ENCODE results near the gene MCOLN1. TPM values are rescaled to one million over a fixed set of nuclear protein-coding genes. Genes with fewer than 3 reads are reported as not detected.
A peak's percentile ranks its signal among the peaks of the same experiment; 100 is the strongest.

Gene MCOLN1
- total and polyA plus RNA-seq, 2 of the 8 experiments (the other 6 are each of a cell fraction or from before 2014, with no cell fraction given): 19.1 to 40.0 TPM

DNA sequence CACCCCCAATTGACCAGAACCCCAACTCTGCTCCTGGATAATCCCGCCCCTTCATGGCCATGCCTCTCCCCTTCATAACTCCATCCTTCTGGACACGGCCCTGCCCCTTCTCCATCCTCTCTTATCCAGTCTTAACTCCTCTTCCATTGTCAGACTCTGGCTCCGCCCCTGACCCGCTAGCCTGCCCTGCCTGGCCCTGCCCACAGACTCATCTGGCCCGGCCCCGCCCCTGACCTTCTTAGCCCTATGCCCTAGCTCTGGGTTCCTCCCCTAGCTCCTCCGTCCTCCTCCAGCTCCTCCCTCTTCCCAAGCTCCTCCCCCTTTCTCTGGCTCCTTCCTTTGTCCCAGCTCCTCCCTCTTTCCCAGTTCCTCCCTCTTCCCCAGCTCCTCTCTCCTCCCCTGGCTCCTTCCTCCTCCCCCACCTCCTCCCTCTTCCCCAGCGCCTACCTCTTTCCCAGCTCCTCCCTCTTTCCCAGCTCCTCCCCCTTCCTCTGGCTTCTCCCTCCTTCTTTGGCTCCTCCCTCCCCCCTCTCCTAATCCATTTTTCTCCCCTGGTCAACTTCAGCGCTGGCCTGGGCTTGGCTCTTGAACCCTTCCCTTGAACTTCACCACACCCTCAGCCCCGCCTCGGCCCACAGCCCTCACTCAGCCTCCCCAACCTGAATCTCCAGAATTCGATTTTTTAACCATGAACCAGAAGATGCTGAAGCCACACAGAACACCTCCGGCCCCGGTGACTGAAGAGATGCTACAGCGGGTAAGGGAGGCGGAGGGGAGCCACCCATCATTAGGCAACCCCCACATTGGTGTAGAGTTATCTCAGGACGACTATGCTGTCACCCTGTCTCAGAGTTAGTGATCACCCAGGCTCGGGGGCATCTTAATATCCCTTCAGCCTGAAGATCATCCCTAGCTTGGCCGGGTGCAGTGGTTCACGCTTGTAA is 15.8 kb upstream of the MCOLN1 start (continued):
- TF ChIP-seq CHD7 (IDR thresholded peaks at IDR 0.05; ENCODE audit: insufficient replicate concordance, low read length) (no peak), BRCA1 (IDR thresholded peaks at IDR 0.05; ENCODE audit: low read depth, low read length) (no peak), SIRT6 (IDR thresholded peaks at IDR 0.05; ENCODE audit: low read length) (no peak), POU5F1 (IDR thresholded peaks at IDR 0.05; ENCODE audit: low read depth, low read length) (no peak), RBBP5 (IDR thresholded peaks at IDR 0.05; ENCODE audit: borderline replicate concordance, low read depth, low read length) (0 out of 2 replicates have a peak, but pooled peaks have one; percentile 67), TAF1 (IDR thresholded peaks at IDR 0.05; ENCODE audit: low read depth, low read length) (0 out of 2 replicates have a peak, but pooled peaks have one; percentile 3), SP1 (IDR thresholded peaks at IDR 0.05; ENCODE audit: low read depth, low read length) (peak; percentile 89; the same call in 1 of the 2 replicates), KDM5A (IDR thresholded peaks at IDR 0.05; ENCODE audit: low read length) (no peak)
